Measurements from ENCODE around the gene TFR2.

TFR2 gene

GRCh38 chr7:100681491-100682227 lies 40.3 kb upstream of the TFR2 start:
- Mint-ChIP-seq H3K27me3 (ENCODE audit: low read depth) (no peaks in the 10 kb centered on the region), H3K4me3 (no peak overlapping the region), H3K27ac (no peak overlapping the region), H3K4me1 (ENCODE audit: low read depth) (peaks cover 6% of the 10 kb centered on the region), H3K9me3 (no peaks in the 10 kb centered on the region), H3K36me3 (ENCODE audit: low read depth) (peaks cover 13% of the 10 kb centered on the region)

GRCh38 chr7:100680576-100681271 lies 39.4 kb upstream of the TFR2 start:
- H3K27me3 Mint-ChIP-seq (ENCODE audit: low read depth) = no peaks in the 10 kb centered on the region
- no peak overlapping the region for H3K27ac Mint-ChIP-seq
- peaks cover 16% of the 10 kb centered on the region for H3K36me3 Mint-ChIP-seq (ENCODE audit: low read depth)
- peaks cover 10% of the 10 kb centered on the region for H3K4me1 Mint-ChIP-seq (ENCODE audit: low read depth)
- H3K9me3 Mint-ChIP-seq = no peaks in the 10 kb centered on the region
- no peak overlapping the region for H3K4me3 Mint-ChIP-seq

- Mint-ChIP-seq H3K4me1 (ENCODE audit: low read depth) (peaks cover 10% of the 10 kb centered on the region), H3K4me3 (no peak overlapping the region), H3K27me3 (ENCODE audit: low read depth) (no peaks in the 10 kb centered on the region), H3K9me3 (no peaks in the 10 kb centered on the region), H3K36me3 (ENCODE audit: low read depth) (peaks cover 14% of the 10 kb centered on the region), H3K27ac (peak overlapping the region; percentile 11)
Measured at GRCh38 chr7:100679927-100680575, 38.7 kb upstream of the TFR2 start.

GRCh38 chr7:100679129-100679926 lies 38.0 kb upstream of the TFR2 start:
- H3K4me1 Mint-ChIP-seq (ENCODE audit: low read depth) = peaks cover 10% of the 10 kb centered on the region
- H3K27ac Mint-ChIP-seq = peak overlapping the region; percentile 12
- no peak overlapping the region for H3K4me3 Mint-ChIP-seq
- no peaks in the 10 kb centered on the region for H3K9me3 Mint-ChIP-seq
- peaks cover 17% of the 10 kb centered on the region for H3K36me3 Mint-ChIP-seq (ENCODE audit: low read depth)
- no peaks in the 10 kb centered on the region for H3K27me3 Mint-ChIP-seq (ENCODE audit: low read depth)

GRCh38 chr7:100678291-100678984 lies 37.1 kb upstream of the TFR2 start:
- Mint-ChIP-seq H3K36me3 (ENCODE audit: low read depth) (peaks cover 17% of the 10 kb centered on the region), H3K4me1 (ENCODE audit: low read depth) (peaks cover 10% of the 10 kb centered on the region), H3K27ac (no peak overlapping the region), H3K4me3 (peak overlapping the region; percentile 21), H3K27me3 (ENCODE audit: low read depth) (no peaks in the 10 kb centered on the region), H3K9me3 (no peaks in the 10 kb centered on the region)

GRCh38 chr7:100677308-100678267 lies 36.2 kb upstream of the TFR2 start:
- no peaks in the 10 kb centered on the region for H3K9me3 Mint-ChIP-seq
- peaks cover 8% of the 10 kb centered on the region for H3K4me1 Mint-ChIP-seq (ENCODE audit: low read depth)
- peaks cover 14% of the 10 kb centered on the region for H3K36me3 Mint-ChIP-seq (ENCODE audit: low read depth)
- peak overlapping the region; percentile 70 for H3K4me3 Mint-ChIP-seq
- no peaks in the 10 kb centered on the region for H3K27me3 Mint-ChIP-seq (ENCODE audit: low read depth)
- peak overlapping the region; percentile 81 for H3K27ac Mint-ChIP-seq

- H3K36me3 Mint-ChIP-seq (ENCODE audit: low read depth) = peaks cover 14% of the 10 kb centered on the region
- no peaks in the 10 kb centered on the region for H3K9me3 Mint-ChIP-seq
- peaks cover 8% of the 10 kb centered on the region for H3K4me1 Mint-ChIP-seq (ENCODE audit: low read depth)
- H3K27me3 Mint-ChIP-seq (ENCODE audit: low read depth) = peaks cover 3% of the 10 kb centered on the region
- peak overlapping the region; percentile 79 for H3K4me3 Mint-ChIP-seq
- peak overlapping the region; percentile 88 for H3K27ac Mint-ChIP-seq
Measured at GRCh38 chr7:100676501-100677306, 35.4 kb upstream of the TFR2 start.

- Mint-ChIP-seq H3K4me3 (peak overlapping the region; percentile 86), H3K27ac (peak overlapping the region; percentile 80), H3K36me3 (ENCODE audit: low read depth) (peaks cover 14% of the 10 kb centered on the region), H3K4me1 (ENCODE audit: low read depth) (peaks cover 8% of the 10 kb centered on the region), H3K9me3 (no peaks in the 10 kb centered on the region), H3K27me3 (ENCODE audit: low read depth) (peaks cover 9% of the 10 kb centered on the region)
Measured at GRCh38 chr7:100675581-100676350, 34.4 kb upstream of the TFR2 start.

- peaks cover 12% of the 10 kb centered on the region for H3K27me3 Mint-ChIP-seq (ENCODE audit: low read depth)
- H3K36me3 Mint-ChIP-seq (ENCODE audit: low read depth) = peaks cover 13% of the 10 kb centered on the region
- H3K4me3 Mint-ChIP-seq = peak overlapping the region; percentile 98
- peaks cover 6% of the 10 kb centered on the region for H3K4me1 Mint-ChIP-seq (ENCODE audit: low read depth)
- H3K9me3 Mint-ChIP-seq = no peaks in the 10 kb centered on the region
- H3K27ac Mint-ChIP-seq = no peak overlapping the region
Measured at GRCh38 chr7:100675105-100675451, 33.7 kb upstream of the TFR2 start.

- Mint-ChIP-seq H3K27ac (peak overlapping the region; percentile 91), H3K36me3 (ENCODE audit: low read depth) (peaks cover 11% of the 10 kb centered on the region), H3K9me3 (no peaks in the 10 kb centered on the region), H3K27me3 (ENCODE audit: low read depth) (peaks cover 16% of the 10 kb centered on the region), H3K4me1 (ENCODE audit: low read depth) (peaks cover 5% of the 10 kb centered on the region), H3K4me3 (peak overlapping the region; percentile 98)
Measured at GRCh38 chr7:100674411-100675104, 33.2 kb upstream of the TFR2 start.

GRCh38 chr7:100673942-100674410 lies 32.6 kb upstream of the TFR2 start:
- peaks cover 11% of the 10 kb centered on the region for H3K36me3 Mint-ChIP-seq (ENCODE audit: low read depth)

More at GRCh38 chr7:100673942-100674410, 32.6 kb upstream of the TFR2 start:
- Mint-ChIP-seq H3K9me3 (no peaks in the 10 kb centered on the region), H3K4me3 (peak overlapping the region; percentile 98), H3K4me1 (ENCODE audit: low read depth) (peaks cover 5% of the 10 kb centered on the region), H3K27ac (peak overlapping the region; percentile 91), H3K27me3 (ENCODE audit: low read depth) (peaks cover 19% of the 10 kb centered on the region)

Data from T-helper 1 cell treated with Interleukin-12 subunit alpha and Interleukin-12 subunit beta and Interleukin-4 antibody, amounts not matched to agents 30 μg/mL and 1 μg/mL, for 36 hours (primary cell).